AG08396 (cell line): ENCODE results near the gene RASAL2.

Source experiments
- DNase-seq: peaks from one replicate; pipeline ENCODE4 v3.0.0; 2012; ENCODE audit warnings: low spot score, mixed read lengths

RASAL2 gene

DNA sequence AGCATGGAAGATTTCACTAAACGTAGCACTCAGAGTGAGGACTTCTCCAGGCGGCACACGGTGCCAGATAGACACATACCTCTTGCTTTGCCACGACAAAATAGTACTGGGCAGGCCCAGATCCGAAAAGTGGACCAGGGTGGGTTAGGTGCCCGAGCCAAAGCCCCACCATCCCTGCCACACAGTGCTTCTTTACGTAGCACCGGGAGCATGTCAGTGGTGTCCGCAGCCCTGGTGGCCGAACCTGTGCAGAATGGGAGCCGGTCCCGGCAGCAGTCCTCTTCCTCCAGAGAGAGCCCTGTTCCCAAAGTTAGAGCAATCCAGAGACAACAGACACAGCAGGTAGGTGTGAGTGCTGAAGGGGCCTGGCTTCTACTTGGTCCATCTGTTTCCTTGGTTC lies 364.3 kb downstream of the RASAL2 start:
- DNase-seq = no peak

DNA sequence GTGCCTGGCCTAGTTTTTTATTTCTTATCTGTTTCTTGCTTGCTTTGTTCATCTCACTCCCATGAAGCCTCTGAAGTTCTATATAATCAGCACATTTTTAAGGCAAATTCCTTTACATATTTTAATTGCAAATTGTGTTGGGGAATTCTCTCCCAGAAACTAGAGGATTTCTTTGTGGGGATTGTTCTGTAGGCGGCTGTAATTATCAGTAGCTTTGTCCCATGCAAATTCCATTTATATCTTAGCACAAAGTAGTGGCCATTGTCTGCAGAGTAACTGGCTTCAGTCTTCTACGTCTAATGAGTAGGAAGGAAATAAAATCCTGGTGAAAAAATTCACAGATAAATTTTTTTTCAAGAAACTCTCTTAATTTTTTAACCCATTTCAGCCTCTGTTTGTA lies 367.2 kb downstream of the RASAL2 start:
- DNase-seq = no peak

DNA sequence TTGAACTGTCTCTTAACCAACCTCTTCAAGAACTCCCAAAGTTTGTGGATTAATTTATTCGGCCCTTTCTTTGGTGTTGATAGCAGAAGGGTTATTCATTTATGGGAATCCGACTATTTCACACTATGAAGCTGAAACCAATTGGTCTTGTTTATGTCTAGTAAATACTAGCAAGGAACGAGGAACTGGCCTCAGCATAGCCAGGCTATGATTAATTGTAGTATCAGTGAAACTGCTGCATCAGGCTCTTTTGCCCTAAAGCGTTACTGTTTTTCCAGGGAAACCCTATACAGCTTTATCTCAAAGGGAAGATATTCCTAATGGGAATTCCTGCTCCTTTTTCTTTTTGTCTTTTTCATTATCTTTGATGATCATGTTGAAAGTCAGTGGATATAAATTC lies 367.8 kb downstream of the RASAL2 start:
- no peak for DNase-seq

DNA sequence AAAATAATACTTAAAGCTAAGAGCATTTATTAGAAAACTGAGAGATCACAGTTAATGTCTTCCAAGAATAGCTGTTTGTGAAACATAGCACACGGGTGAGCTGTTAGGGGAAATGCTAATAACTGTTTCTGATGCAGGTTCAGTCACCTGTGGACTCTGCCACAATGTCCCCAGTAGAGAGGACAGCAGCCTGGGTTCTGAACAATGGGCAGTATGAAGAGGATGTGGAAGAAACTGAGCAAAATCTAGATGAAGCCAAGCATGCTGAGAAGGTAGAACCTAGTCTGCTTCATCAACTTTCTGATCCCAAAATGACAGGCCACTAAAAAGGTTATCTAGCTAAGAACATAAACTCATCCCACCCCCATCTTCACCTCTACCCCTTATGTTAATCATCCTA lies 370.2 kb downstream of the RASAL2 start:
- no peak for DNase-seq

DNA sequence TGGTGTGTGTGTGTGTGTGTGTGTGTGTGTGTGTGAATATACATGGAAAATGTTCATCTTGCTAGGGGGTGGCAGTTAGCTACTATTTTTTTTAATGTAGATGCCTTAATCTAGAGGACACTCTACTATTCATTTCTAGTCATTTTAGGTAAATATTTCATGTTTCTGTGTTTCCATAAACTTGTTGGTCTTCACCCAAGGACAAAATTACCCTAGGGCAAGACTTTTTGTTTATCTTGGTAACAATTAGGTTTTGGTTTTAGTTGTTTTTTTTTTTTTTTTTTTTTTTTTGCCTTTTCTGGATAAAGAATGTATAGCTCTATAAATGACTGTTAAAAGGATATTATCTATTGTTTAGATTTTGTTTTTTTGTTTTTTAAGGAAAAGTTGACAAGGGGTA lies 370.7 kb downstream of the RASAL2 start:
- DNase-seq = no peak

DNA sequence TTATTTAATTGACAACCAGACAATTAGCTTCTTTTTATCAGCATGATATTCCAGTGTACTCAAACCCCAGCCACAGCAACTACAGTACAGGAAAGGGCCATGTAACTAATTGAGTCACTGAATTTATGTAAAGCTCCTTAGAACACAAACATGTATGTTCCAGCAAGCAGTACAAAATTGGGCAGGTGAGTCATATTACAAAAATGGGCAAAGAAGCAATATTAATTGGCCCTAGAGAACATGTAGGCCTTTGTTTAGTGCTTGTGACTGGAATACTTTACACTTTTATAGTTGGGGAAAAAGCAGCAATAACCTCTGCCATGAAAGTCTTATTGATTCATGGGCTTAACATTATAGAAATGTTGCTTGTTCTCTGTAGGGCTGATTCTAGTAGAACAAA lies 371.1 kb downstream of the RASAL2 start:
- no peak for DNase-seq

DNA sequence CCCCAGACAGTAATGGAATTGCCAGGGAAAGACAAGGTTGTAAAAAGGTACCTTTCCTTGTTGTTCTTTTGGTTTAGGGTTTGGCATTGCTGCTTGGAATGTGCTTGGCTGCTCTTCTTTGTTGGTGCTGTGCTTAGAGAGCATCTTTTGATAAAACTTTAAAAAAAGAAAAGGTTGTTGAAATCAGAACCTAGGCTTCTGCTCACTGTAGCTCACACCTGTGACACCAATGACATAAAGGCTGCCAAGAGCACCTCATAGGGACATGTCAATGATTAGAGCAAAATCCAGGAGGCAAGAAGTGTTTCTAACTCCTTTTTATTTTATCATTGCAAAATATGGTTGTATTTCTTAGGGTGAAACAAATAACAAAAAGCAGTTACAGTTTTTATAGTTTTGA lies 373.9 kb downstream of the RASAL2 start:
- DNase-seq = no peak

DNA sequence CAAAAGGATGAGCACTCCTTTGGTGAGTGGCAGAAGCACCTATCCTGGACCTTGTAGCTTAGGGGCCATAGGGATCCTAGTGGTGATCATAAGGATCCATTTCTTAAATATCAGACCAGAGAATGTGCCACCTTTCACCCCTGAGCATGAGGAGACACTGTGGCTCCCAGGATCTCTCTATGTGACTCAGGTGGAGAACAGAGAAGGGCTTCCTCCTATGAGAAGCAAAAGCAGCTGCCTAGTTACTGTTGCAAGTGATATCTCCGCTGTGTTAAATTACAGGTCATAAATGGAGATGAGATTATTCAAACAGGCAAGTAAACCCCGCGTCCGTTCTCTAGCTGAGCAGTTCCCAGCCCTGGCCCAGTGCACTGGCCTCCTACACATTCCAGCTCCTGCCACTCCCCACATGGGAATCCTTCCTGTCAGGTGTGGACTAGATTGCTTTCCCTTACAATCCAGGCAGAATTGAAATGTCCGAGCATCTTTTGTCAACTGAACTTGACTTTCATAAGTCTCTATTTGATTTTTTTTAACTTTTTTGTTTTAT lies 376.6 kb downstream of the RASAL2 start:
- no peak for DNase-seq

DNA sequence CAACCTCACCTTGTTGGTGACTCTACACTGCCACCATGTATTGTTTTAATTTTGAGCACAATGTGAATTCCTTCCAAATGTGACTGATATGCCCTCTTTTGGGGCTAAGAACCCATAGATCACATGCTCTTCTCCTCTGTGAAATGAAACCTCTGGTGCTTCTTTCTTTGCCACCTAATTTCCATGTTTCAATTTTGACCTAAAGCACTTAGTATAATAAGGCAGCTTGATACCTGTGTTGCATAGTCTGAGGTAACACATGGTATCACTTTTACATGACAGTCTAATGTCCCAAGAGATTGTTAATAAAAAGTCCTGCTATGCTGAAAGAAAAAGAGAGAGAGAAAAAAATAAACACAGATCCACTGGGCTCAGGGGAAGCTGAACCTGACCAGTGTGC lies 378.6 kb downstream of the RASAL2 start:
- no peak for DNase-seq

DNA sequence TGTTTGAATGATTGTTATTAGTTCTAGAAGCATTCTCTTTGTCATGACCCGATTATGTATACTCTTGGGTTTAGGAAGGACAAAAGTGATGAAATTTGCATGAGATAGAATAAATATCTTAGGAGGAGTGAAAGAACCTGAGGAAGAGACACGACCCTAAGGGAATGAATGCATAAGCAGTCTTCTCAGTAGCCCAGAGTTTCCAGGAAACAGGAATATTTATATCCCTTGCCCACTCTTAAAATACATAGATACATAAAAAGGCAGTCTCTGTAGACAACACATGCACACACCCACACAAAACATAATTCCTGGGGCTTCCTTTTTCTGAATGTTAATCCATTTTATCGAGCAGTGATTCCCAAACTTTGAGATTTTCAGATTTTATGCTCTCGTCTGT lies 383.5 kb downstream of the RASAL2 start:
- no peak for DNase-seq

DNA sequence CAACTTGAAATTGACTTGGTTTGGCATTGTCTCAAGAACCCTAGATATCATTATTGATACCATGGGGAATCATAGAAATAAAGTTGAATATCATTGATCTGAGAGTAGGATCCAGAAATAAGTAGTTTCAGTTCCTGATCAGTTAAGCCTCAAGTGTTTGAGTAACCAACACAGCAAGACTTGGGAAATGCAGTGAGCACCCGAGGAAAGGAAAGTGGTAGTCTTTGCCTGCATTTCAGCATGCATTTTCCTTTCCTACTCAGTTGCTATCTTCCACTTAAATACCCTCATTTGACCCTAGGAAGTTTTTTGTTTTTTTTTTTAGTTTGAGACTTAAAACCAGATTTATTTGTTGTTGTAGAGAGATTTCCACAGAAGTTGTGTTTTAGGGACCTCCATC lies 383.9 kb downstream of the RASAL2 start:
- DNase-seq = no peak

DNA sequence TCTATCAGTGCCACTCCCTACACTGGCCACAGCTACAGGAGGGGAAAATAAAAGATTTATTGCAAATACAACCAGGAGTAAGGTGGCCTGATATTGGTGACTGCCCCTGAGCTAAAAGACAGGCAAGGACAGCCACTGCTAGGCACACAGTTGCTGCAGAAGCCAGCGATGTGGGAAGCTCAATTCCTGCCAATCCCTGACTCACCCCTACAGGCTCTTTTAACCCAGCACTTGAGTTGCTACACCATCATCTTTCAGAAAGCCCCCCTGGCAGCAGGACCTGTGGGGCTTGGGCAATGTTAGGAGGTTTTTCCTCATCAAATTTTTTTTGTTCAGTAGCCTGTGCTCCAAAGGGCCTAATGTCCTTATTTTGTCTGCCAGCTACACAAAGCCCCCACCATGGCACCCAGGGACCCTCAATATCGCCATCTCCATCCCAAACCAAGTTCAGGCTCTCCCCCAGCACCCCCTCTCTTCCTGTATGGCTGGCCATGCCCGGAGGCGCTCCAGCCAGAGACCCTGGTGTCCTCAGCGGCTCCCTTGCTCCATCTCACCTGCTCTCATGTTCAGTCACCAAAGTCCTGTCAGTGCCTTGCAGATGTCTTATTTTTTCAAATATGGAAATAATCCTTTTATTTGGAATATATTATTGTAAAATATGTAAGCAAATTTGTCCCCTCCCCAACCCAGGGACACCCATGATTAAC lies 389.5 kb downstream of the RASAL2 start:
- DNase-seq = no peak

DNA sequence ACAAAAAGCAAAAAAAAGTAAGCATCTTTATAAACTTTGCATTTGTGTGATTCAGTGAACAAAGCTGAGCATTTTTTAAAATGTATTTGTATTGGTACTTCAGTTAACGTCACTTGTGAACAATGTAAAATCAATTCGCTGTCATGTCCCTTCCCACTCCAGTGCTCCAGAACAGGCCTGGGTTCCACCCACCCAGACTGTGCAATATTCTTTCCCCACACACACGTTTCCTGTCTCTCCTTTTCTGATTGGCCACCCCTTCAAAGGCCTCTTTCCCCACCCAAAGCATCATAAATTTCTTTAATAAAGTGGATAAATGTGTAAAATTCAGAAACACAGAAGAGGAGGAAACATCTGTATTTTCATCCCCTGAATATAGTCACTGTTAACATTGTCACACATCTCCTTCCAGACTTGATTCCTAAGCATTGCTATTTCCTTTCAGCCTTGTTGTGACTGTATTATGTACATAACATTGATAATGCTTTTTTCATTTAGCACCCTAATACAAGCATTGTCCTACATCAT lies 390.9 kb downstream of the RASAL2 start:
- DNase-seq = no peak

DNA sequence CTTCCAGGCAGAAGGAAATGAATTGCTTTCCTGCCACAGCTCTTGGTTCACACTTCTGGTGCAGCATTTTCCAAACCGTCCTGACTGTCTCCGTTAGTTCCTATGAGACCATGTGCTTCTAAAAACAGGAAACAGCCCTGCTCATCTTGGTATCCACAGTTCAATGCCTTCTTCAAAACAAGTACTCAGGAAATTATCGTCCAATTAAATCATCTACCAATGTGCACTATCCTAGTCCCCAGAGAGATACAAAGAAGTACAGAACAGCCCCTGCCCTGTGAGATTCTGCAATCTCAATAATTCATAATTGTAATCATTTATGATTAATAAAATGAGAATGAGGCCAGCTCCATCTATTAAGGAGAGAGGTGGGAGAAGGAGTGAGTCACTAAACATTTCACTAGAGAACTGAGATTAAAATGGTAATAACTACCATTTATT lies 391.7 kb downstream of the RASAL2 start:
- no peak for DNase-seq

DNA sequence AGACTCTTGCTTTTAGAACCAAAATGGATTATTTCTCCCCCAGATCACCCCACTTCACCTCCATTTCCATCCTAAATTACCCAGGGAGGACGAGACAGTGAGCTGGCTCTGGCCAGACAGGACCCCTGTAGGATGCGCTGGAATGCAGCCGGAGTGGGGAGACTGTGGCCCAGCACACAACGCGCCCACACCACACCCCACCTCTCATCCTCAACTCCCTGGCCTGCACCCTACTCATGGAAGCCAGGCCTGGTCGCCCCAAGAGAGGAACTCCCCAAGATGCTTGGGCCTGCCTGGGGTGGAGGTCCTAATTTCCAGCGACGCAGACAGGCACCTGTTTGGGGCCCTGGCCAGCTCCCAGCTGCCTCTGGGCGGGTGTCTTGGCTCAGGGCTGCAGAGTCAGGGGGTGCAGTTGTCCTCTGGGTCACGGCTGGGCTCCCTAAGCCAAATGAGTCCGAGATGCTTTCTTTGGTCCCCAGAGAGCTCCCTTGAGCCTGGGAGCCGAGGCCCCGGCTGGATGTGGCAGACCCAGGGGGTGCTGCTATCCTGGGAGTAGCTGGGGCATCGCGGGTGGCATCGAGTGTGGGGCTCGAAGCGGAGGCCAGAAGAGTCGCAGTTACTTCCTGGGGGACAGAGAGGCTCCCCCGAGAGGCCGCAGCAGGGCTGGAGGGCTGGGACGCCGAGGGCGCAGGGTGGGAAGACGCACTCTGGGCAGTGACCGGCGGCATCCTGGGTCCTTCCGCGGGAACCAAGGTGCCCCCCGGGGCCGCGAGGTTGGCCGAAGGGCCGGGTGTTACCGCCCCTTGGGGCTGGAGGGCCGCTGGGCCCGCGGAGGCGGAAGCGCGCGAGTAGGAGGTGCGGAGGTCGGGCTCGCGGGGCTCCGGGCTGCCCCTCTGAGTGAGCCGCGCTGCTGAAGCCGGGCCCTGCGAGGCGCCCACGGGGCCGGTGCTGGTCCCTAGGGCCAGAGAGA lies 392.5 kb downstream of the RASAL2 start:
- DNase-seq = no peak

DNA sequence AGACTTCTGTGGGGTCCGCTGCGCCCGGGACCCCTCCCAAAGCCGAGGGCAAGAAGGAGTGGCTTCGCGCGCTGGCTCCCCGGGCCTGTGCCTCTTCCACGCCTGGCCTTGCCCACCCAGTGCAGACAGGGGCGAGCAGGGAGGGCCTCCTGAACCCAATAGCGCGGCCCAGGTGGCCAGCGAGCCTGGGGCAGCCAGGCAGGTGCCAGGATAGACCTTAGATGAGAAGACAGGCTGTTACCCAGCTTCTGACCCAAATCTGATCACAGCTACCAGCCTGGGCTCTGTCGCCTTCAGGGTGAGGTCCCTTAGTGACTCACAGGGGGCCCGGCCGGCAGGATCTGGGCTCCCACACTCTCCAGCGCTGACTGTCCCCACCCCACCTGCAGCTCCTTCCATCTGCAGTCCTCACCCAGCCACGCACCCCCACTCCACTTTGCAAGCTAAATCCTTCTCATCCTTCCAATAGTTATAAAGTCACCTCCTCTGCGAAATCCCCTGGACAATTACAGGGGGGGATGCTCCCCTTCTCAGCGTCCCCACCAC lies 393.2 kb downstream of the RASAL2 start:
- no peak for DNase-seq

DNA sequence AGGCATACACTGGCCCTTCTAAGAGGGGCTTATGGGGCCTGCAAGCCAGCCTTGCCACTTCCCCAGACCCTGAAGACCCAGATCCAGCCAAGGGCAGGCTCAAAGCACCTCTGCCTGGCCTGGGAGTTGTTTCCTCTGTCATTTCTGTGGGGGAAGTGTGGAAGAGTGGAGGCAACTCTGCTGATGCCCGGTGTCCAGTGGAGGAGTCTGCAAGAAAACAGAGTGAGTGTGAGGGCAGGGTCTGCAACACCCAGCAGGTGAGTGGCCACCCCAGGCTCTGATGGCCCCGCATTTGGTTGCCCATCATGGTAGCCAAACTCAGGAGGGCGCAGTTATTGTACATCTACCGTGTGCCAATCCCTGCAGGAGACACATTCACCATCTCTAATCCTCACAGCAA lies 394.5 kb downstream of the RASAL2 start:
- no peak for DNase-seq

DNA sequence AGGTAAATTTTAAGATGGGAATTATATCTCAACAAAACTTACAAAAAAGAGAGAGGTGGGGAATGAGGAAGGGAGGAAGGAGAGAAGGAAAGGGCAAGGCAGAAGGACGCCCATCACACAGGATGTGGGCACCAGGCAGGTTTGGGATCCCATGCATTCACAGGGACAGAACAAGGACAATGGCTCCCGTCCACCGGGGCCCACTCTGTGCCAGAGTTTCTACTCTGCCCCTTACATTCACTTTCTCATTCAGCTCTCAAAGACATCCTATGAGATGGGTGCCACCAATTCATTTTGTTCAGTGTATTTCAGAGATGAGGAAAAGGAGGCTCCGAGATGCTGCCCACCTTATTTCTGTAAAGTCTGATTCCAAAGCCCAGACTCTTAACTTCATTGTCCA lies 395.5 kb downstream of the RASAL2 start:
- DNase-seq = no peak

DNA sequence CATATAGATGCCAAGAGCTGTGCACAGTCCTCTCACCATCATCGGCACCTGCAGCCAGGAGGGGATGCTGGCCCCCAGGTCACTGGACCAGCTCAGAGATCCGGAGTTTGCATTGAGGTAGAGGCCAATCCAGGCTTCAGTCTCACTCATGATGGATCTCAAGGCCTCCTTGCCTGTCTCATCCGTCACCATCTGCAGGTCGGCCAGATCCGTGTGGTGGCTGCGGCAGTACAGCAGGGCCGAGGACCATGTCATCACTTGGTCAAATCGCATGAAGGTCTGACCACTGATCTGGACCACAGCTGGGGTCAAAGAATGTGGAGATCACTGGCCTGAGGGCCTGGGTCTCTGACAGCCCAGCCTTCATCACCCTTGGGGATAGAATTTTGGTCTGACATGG lies 396.2 kb downstream of the RASAL2 start:
- DNase-seq = no peak

DNA sequence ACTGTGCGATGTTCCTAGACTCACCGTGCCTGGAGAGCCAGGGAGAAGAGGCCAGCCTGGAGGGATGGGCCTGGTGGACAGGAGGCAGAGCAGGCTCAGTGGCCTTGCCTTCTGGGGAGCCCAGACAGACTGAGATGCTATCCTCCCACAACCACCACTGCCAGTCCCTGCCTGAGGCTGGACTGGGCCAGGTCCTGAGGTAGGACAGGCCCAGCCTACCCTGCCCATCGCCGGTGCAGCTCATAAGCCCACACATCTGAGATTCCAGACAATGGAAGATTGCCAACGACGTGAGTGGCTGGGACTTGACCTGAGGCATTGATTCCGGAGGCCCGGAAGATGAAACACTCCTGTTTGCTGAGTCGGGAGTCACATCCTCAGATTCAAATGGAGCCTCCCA lies 397.1 kb downstream of the RASAL2 start:
- DNase-seq = no peak

DNA sequence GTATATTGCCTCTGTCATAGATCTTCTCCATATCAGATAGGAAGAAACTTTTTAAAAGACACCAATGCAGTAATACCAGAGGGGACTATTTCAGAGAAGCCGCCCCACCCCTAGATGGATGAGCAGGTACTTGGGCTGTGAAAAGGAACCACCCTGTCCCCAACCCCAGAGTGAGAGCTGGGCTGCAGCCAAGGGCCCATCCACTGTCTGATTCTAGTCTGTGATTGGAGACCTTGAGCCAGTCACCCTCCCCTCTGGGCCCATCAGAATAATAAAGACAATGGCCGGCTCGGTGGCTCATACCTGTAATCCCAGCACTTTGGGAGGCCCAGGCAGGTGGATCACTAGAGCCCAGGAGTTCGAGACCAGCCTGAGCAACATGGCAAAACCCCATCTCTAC lies 397.8 kb downstream of the RASAL2 start:
- DNase-seq = no peak

DNA sequence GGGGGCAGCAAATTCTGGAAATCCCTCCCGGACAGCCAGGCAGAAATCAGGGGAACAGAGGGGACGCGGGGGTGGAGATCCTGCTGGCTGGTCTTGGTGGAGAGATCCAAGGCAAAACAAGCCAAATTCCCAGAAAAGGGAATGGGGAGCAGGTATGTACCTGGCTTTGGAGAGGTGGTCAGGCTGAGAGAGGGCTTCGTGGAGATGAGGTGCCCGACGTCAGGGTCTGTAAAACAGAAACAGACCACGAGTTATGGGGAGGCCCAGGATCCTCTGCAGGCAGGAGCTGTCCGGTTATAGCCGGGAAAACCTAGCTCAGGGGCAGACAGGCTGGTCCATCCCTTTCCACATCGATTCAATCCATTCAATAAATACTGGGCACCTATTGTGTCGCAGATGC lies 398.4 kb downstream of the RASAL2 start:
- no peak for DNase-seq

DNA sequence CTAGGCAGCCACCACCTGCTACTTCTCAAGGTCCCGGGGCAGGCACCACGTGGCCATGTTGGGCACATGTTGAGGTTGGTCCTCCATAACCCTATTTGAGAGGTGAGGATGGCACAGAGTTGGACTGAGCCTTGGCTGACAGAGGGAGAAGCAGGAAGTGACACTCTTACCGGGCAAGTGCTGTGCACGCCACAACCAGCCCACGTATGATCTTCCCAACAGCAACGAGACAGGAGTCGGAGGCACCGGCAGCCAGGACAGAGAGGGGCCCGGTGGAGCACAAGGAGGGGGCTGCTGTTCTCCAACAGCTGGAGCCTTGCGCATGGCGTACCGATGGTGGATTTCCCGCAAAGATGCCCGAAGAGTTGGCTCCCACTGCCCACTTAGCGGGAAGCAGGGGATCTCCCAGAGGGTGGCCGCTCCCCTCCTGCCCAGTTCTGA lies 399.4 kb downstream of the RASAL2 start:
- no peak for DNase-seq
